Fibroblast of villous mesenchyme (primary cell): ENCODE data around the gene ANKRD22. TPM values are rescaled to one million over a fixed set of nuclear protein-coding genes. Genes with fewer than 3 reads are reported as not detected.

ENCODE experiments used
- DNase-seq: peaks from one replicate; pipeline ENCODE4 v3.0.0-alpha.2; 2010; ENCODE audit warnings: low read depth
- H3K4me3 ChIP-seq: 2 replicates; pipeline ENCODE4 v1.5.1; 2011; ENCODE audit warnings: low read depth, mild to moderate bottlenecking, low read length
- total RNA-seq: library from RNA; depleted of rRNA; stranded (reverse); fragments of >200 nt; gene quantifications from 2 replicates; pipeline ENCODE4 v1.2.3, GENCODE V29; 2012
- TF ChIP-seq, protein P1 (sequence below): IDR thresholded peaks from 2 replicates; pipeline ENCODE4 v1.5.1; 2012; ENCODE audit warnings: low read depth, mild to moderate bottlenecking, low read length; ENCODE audit not compliant: insufficient read depth

Gene ANKRD22
- total RNA-seq, 1 donor = not detected

DNA sequence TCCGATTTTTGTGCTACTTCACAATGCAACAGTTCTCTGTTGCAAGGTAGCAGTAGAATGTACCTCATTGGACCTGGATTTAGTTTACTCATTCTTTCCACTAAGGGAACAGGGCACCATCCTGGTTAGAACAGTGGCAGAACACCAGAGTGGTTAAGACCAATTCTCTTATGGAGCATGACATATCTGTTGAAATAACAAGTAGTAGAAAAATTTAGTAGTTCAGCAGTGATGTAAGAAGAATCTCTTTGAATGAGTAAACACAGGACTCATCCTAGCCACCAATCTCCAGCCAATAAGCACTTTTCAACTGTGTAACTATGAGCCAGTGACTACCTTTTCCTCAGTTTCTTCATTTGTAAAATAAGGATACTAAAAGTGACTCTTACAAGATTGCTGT lies 2.4 kb downstream of the ANKRD22 start:
- peak; percentile 42 for DNase-seq
- TF ChIP-seq, protein P1, sequence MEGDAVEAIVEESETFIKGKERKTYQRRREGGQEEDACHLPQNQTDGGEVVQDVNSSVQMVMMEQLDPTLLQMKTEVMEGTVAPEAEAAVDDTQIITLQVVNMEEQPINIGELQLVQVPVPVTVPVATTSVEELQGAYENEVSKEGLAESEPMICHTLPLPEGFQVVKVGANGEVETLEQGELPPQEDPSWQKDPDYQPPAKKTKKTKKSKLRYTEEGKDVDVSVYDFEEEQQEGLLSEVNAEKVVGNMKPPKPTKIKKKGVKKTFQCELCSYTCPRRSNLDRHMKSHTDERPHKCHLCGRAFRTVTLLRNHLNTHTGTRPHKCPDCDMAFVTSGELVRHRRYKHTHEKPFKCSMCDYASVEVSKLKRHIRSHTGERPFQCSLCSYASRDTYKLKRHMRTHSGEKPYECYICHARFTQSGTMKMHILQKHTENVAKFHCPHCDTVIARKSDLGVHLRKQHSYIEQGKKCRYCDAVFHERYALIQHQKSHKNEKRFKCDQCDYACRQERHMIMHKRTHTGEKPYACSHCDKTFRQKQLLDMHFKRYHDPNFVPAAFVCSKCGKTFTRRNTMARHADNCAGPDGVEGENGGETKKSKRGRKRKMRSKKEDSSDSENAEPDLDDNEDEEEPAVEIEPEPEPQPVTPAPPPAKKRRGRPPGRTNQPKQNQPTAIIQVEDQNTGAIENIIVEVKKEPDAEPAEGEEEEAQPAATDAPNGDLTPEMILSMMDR = no peak
- no peak overlapping the region for H3K4me3 ChIP-seq

DNA sequence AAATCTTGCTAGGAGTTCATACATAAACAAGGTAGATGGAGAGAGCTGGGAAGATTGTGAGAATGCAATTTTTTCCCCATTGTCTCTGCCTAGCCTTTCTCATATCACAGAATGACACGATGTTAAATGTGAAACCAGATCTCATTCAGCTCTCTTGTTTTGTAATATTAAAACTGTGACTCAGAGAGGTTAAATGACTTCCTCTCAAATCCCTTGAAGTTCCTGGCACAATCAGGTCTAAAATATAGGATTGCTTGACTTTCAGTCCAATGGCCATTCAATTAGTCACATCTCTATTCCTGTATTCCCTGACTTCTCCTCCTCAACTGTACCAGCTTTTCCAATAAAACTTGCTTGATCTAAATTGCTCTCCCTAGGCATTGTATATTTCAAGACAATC lies 3.1 kb downstream of the ANKRD22 start:
- TF ChIP-seq, protein P1 = no peak
- H3K4me3 ChIP-seq = no peak overlapping the region
- peak; percentile 64 for DNase-seq

DNA sequence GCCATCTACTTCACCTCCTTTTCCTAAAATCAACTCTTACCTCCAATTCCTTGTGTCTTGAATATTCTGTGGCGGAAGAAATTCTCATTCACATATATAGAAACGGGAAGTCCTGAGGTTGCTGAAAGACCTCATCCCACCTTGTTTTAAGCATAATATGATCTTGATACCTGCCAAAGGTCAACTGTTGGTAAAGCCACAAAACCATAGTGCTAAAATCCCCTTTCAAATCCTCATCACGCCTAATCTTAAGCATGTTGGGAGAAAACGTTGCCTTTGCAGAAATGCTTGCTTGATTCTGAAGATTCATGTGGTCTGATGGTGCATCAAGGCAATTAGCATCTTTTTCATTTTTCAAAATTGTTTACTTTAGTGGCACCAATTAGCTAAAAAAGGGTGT lies 8.5 kb downstream of the ANKRD22 start:
- no peak overlapping the region for H3K4me3 ChIP-seq
- TF ChIP-seq, protein P1 = no peak
- DNase-seq = no peak

DNA sequence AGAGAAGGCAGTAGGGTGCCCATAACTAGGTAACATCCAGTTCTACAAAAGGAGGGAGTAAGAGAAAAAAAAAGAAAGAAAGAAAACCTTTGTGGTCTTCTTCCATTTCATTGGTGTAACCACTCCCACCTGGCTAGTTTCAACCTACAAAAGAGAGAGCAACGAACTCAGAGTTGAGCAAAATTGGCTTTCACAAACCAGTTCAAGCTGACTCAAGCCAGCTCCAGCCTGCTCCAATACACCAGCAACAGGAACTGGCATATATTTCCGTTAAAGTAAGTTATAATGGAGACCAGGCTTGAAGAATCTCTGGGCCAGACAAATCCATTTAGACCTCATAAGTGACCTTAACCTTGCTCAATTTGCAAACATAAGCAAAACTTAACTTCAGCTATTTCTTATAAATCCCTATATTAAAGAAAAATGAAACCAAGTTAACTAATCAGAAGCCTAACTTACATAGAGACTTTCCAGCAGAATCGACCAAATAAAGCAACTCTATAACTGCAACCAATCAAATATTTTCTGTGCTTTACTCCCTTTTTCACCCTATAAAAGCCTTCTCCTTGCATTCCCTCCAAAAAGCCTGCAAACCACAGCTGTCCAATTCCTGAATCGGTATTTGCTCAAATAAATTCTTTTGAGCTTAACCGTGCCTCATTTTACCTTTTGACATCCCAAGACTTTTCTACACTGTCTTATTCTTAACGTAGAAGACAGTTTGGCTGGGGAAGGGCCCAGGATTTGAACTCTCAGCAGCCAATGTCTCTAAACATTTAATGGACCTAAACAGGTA lies 10.1 kb downstream of the ANKRD22 start:
- DNase-seq = no peak
- TF ChIP-seq, protein P1 = no peak
- no peak overlapping the region for H3K4me3 ChIP-seq

DNA sequence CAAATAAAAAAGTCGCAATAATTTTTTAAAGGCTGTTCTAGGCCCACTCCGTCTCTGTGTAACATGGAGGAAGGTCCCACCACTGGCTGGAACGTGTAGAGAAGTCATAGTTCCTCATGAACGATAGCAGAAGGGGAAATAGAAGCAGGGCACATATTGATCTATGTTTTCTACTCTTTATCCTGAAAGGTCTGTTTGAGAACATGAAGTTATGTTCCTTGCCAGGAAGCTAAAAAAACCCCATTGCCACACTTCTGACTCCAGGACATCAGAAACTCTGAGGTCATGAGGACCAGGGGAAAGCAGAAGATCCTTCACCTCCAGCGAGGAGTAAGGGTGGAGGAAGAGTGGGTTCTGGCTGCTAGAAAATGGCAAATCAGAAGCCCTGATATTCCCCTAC lies 10.8 kb downstream of the ANKRD22 start:
- H3K4me3 ChIP-seq = no peak overlapping the region
- TF ChIP-seq, protein P1 = no peak
- DNase-seq = no peak

DNA sequence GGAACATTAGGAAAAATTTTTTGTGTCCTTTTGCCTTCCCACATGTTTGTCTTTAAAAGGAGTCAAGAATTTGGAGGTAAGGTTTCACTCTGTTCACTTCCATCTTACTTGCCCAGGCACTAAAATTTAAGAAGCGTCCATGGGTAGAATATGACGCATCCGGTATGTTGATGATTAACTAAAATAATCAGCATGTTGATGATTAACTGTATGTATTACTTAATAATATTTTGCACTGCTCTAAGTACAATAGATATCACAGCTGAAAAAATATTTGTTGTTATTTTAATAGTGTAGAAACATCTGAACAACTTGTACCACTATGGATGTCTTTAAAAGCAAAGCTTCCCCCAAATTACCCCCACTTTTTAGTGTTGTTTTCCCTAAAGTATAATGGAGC lies 11.5 kb downstream of the ANKRD22 start:
- TF ChIP-seq, protein P1 = no peak
- no peak for DNase-seq
- H3K4me3 ChIP-seq = no peak overlapping the region
